Natural killer cell (primary cell): ENCODE measurements around the gene TMOD2. TPM values are rescaled to one million over a fixed set of nuclear protein-coding genes. Genes with fewer than 3 reads are reported as not detected.

Experiments
- ATAC-seq, 3 donors: fragments of 150-1000 bp in 2 of 3; fragments of 200-7000 bp in 1 of 3; cut with Tn5 transposase; 1 replicate in 1 of 3; 2 replicates in 2 of 3; pipeline ENCODE4 v1.10.0; 2021; ENCODE audit warnings: mild to moderate bottlenecking in 2 of 3, moderate library complexity in 2 of 3
- DNase-seq, 2 donors: peaks; one replicate each; pipeline versions ENCODE4 v3.0.0 to v3.0.0-alpha.2; 2013 to 2021; ENCODE audit warnings: mixed read lengths in 1 of 2
- H3K27ac ChIP-seq: one replicate; pipeline ENCODE4 v1.5.1; 2013; ENCODE audit warnings: mild to moderate bottlenecking, low read length
- H3K27me3 ChIP-seq: one replicate; pipeline ENCODE4 v1.6.1; 2013; ENCODE audit warnings: low read length; ENCODE audit not compliant: control insufficient read depth, insufficient read depth
- H3K36me3 ChIP-seq: one replicate; pipeline ENCODE4 v1.6.1; 2013; ENCODE audit warnings: low read length; ENCODE audit not compliant: control insufficient read depth, insufficient read depth
- H3K4me1 ChIP-seq: one replicate; pipeline ENCODE4 v1.6.1; 2013; ENCODE audit warnings: low read length; ENCODE audit not compliant: control insufficient read depth, insufficient read depth
- H3K4me3 ChIP-seq: one replicate; pipeline ENCODE4 v1.5.1; 2013; ENCODE audit warnings: low read length
- H3K9me3 ChIP-seq: one replicate; pipeline ENCODE4 v1.6.1; 2013; ENCODE audit warnings: low read length; ENCODE audit not compliant: control insufficient read depth, insufficient read depth
- H3K27ac Mint-ChIP-seq, 2 donors: one replicate each; pipeline ENCODE4 v1.8.0; 2022; ENCODE audit warnings: mild to moderate bottlenecking in 2 of 2, mixed read lengths in 2 of 2, moderate library complexity in 1 of 2
- H3K27me3 Mint-ChIP-seq, 2 donors: one replicate each; pipeline ENCODE4 v1.8.0; 2022; ENCODE audit warnings: low read depth in 2 of 2, mixed read lengths in 2 of 2
- H3K36me3 Mint-ChIP-seq: one replicate; pipeline ENCODE4 v1.8.0; 2022; ENCODE audit warnings: mixed read lengths
- H3K4me1 Mint-ChIP-seq, 2 donors: one replicate each; pipeline ENCODE4 v1.8.0; 2022; ENCODE audit warnings: mixed read lengths in 2 of 2
- H3K4me3 Mint-ChIP-seq: one replicate; pipeline ENCODE4 v1.8.0; 2022; ENCODE audit warnings: mild to moderate bottlenecking, moderate library complexity, mixed read lengths
- H3K9me3 Mint-ChIP-seq, 2 donors: one replicate each; pipeline ENCODE4 v1.8.0; 2022; ENCODE audit warnings: mixed read lengths in 2 of 2
- WGBS: methylation state at CpG from one replicate; pipeline ENCODE4 v1.1.7; 2013; ENCODE audit warnings: missing lambda C conversion rate; ENCODE audit not compliant: insufficient coverage; 5-methylcytosine and 5-hydroxymethylcytosine counted together
- intact Hi-C: fragments of 100-400 bp; cut with micrococcal nuclease; formaldehyde crosslinking; loops from one replicate; pipeline ENCODE4 v1.14.2; 2022
- total RNA-seq, 4 donors: library from RNA; stranded (reverse); fragments of 120-200 nt in 1 of 4; gene quantifications; one replicate each; pipeline versions ENCODE4 v1.2.3 to v1.2.4, GENCODE V29; 2013 to 2022
- TF ChIP-seq, protein P1 (sequence below): fragments of 200-600 bp; IDR thresholded peaks from one replicate; pipeline ENCODE4 v1.8.0; 2022; ENCODE audit warnings: antibody characterized with exemption

The TMOD2 gene
- total RNA-seq, 3 donors from 2014 or later (not counting 1 experiment from before 2014, with no cell fraction given), result 1.6 to 4.7 (median 1.6) TPM

DNA sequence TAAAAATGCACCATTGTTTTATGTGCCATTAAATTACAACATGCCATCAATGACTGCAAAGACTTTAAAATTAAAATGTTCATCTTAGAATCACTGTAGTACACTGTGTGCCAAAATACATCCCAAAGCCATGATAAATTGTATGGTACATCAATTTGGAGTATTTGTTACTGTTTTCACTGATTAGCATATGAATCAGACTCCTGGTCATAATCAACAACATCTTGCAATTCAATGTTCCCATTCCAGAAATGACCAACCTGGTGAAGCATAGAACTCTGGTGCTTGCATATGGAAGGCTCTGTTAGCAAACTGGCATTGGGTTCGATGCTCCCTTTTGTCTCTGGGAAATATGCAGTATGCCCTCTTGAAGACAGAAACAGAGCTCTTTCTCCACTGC lies 36.5 kb upstream of the TMOD2 start:
- ATAC-seq (no peak), DNase-seq (no peak)
- TF ChIP-seq, protein P1, sequence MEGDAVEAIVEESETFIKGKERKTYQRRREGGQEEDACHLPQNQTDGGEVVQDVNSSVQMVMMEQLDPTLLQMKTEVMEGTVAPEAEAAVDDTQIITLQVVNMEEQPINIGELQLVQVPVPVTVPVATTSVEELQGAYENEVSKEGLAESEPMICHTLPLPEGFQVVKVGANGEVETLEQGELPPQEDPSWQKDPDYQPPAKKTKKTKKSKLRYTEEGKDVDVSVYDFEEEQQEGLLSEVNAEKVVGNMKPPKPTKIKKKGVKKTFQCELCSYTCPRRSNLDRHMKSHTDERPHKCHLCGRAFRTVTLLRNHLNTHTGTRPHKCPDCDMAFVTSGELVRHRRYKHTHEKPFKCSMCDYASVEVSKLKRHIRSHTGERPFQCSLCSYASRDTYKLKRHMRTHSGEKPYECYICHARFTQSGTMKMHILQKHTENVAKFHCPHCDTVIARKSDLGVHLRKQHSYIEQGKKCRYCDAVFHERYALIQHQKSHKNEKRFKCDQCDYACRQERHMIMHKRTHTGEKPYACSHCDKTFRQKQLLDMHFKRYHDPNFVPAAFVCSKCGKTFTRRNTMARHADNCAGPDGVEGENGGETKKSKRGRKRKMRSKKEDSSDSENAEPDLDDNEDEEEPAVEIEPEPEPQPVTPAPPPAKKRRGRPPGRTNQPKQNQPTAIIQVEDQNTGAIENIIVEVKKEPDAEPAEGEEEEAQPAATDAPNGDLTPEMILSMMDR, result no peak
- intact Hi-C loops, result no loop called here
- no peaks in the 10 kb centered on the region for H3K9me3 ChIP-seq
- H3K4me1 ChIP-seq, result no peaks in the 10 kb centered on the region
- no peak overlapping the region for H3K27ac ChIP-seq
- no peaks in the 10 kb centered on the region for H3K9me3 Mint-ChIP-seq
- WGBS, result 95% methylated on average over 1 of the region's 1 CpG
- no peak overlapping the region for H3K4me3 Mint-ChIP-seq
- no peak overlapping the region for H3K27ac Mint-ChIP-seq
- no peaks in the 10 kb centered on the region for H3K27me3 Mint-ChIP-seq
- H3K36me3 Mint-ChIP-seq, result no peaks in the 10 kb centered on the region
- H3K27me3 ChIP-seq, result no peaks in the 10 kb centered on the region
- no peaks in the 10 kb centered on the region for H3K4me1 Mint-ChIP-seq
- peaks cover 3% of the 10 kb centered on the region for H3K36me3 ChIP-seq
- no peak overlapping the region for H3K4me3 ChIP-seq

DNA sequence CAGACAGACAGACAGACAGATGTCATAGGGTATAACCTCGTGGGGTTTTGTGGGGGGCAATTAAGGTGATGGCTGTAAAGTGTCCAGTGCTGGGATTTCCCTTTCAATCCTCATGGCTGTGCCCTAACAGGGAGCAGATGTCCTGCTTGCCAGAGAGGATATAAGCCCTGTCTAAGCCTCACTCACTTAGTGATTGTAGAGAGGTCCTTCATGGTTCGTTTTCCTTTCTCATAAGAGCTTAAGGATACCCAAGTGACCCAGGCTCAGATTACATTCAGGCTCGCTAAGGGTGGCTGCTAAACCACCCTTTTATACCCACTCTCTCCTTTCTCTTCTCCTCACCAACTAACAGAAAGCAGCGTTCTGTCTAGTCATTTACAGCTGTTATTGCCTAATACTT lies 33.2 kb upstream of the TMOD2 start:
- Mint-ChIP-seq H3K27me3 (no peaks in the 10 kb centered on the region), H3K4me1 (no peaks in the 10 kb centered on the region), H3K36me3 (no peaks in the 10 kb centered on the region), H3K27ac (no peak overlapping the region), H3K4me3 (no peak overlapping the region), H3K9me3 (no peaks in the 10 kb centered on the region)
- Histone ChIP-seq H3K36me3 (peaks cover 25% of the 10 kb centered on the region), H3K4me1 (no peaks in the 10 kb centered on the region), H3K27me3 (no peaks in the 10 kb centered on the region), H3K4me3 (no peak overlapping the region), H3K9me3 (no peaks in the 10 kb centered on the region), H3K27ac (no peak overlapping the region)
- DNase-seq (no peak), ATAC-seq (no peak)
- WGBS, result 85% methylated on average over 4 of the region's 4 CpGs
- TF ChIP-seq, protein P1, result no peak
- intact Hi-C loops, result no loop called here

DNA sequence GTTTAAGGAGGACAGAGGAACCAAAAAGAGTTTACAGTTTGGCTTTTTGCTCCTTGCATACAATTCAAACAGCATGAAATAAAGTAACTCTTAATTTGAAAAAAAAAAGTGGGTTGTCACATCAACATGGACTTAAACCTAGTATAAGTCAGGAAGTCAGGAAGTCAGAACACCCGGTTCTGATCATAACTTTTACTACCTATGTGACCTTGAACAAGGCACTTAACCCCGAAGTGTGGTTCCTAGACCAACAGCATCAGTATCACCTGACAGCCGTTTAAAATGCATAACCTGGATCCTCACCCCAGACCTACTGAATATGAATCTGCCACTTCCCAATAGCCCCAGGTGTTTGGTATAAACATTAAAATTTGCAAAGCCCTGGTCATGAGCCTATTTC lies 32.7 kb upstream of the TMOD2 start:
- no peak overlapping the region for H3K27ac Mint-ChIP-seq
- no peaks in the 10 kb centered on the region for H3K4me1 ChIP-seq

More for the DNA sequence above, 32.7 kb upstream of the TMOD2 start:
- no peak for DNase-seq
- H3K27me3 ChIP-seq, result no peaks in the 10 kb centered on the region
- Mint-ChIP-seq H3K4me3 (no peak overlapping the region), H3K4me1 (no peaks in the 10 kb centered on the region), H3K9me3 (no peaks in the 10 kb centered on the region), H3K36me3 (no peaks in the 10 kb centered on the region), H3K27me3 (no peaks in the 10 kb centered on the region)
- no peaks in the 10 kb centered on the region for H3K9me3 ChIP-seq
- H3K27ac ChIP-seq, result no peak overlapping the region
- ATAC-seq, result no peak
- intact Hi-C loops, result no loop called here
- WGBS, result 81% methylated on average over 3 of the region's 3 CpGs
- H3K36me3 ChIP-seq, result peaks cover 28% of the 10 kb centered on the region
- TF ChIP-seq, protein P1, result no peak
- H3K4me3 ChIP-seq, result no peak overlapping the region
